IMR-90 (cell line): ENCODE measurements around the gene ACAD9. TPM values are rescaled to one million over a fixed set of nuclear protein-coding genes. Genes with fewer than 3 reads are reported as not detected.

Source experiments
- ATAC-seq: fragments of 200-7000 bp; cut with Tn5 transposase; 2 replicates; pipeline ENCODE4 v1.9.1; 2020; ENCODE audit warnings: low read depth, mild to moderate bottlenecking, moderate library complexity
- BruUV-seq: library from RNA; stranded (reverse); fragments of 400-500 nt; replicated peaks from 2 replicates; lab custom pipeline; 2021; lab: Mats Ljungman, UMichigan
- CTCF ChIA-PET: fragments of 300-600 bp; formaldehyde crosslinking; extraction: SDS; loops from one replicate; lab custom pipeline; 2021; ENCODE audit warnings: antibody characterized with exemption; lab: Yijun Ruan, JAX
- POLR2A ChIA-PET: fragments of 300-600 bp; sonication (Branson Sonifier 250); formaldehyde crosslinking; loops from one replicate; lab custom pipeline; 2022; ENCODE audit warnings: antibody characterized with exemption; ENCODE audit not compliant: unreplicated experiment; lab: Charles Lee
- DNase-seq: peaks from one replicate; pipeline ENCODE4 v3.0.0; 2013
- H2AFZ ChIP-seq: replicated peaks from 2 replicates; pipeline ENCODE3; 2013; ENCODE audit warnings: low read length, mild to moderate bottlenecking; ENCODE audit not compliant: poor library complexity
- H2AK5ac ChIP-seq: 2 replicates; pipeline ENCODE4 v1.6.1; 2013; ENCODE audit warnings: low read depth, low read length, inconsistent platforms
- H2AK9ac ChIP-seq: replicated peaks from 2 replicates; pipeline ENCODE3; 2013; ENCODE audit warnings: mild to moderate bottlenecking, low read depth, low read length, moderate library complexity; ENCODE audit not compliant: poor library complexity
- H2BK120ac ChIP-seq: 2 replicates; pipeline ENCODE4 v1.6.1; 2013; ENCODE audit warnings: low read depth, low read length, inconsistent platforms
- H2BK15ac ChIP-seq: 3 replicates; pipeline ENCODE4 v1.6.1; 2013; ENCODE audit warnings: low read depth, low read length, inconsistent platforms
- H2BK20ac ChIP-seq: 2 replicates; pipeline ENCODE4 v1.6.1; 2013; ENCODE audit warnings: low read depth, mild to moderate bottlenecking, inconsistent platforms, low read length, moderate library complexity
- H2BK5ac ChIP-seq: 2 replicates; pipeline ENCODE4 v1.6.1; 2013; ENCODE audit warnings: mild to moderate bottlenecking, low read depth, low read length, inconsistent platforms; ENCODE audit not compliant: poor library complexity, severe bottlenecking
- H3K14ac ChIP-seq: replicated peaks from 2 replicates; pipeline ENCODE4 v1.6.1; 2013; ENCODE audit warnings: low read depth, low read length, inconsistent platforms
- H3K18ac ChIP-seq: 2 replicates; pipeline ENCODE4 v1.6.1; 2013; ENCODE audit warnings: low read depth, low read length, control low read depth
- H3K23ac ChIP-seq: 2 replicates; pipeline ENCODE4 v1.6.1; 2013; ENCODE audit warnings: low read depth, low read length, inconsistent platforms
- H3K27ac ChIP-seq: 2 replicates; pipeline ENCODE4 v1.5.1; 2013; ENCODE audit warnings: mild to moderate bottlenecking, control low read depth, low read length; ENCODE audit not compliant: insufficient read depth
- H3K27me3 ChIP-seq: 2 replicates; pipeline ENCODE4 v1.6.1; 2013; ENCODE audit warnings: low read length; ENCODE audit not compliant: control insufficient read depth, insufficient read depth
- H3K36me3 ChIP-seq: 2 replicates; pipeline ENCODE4 v1.6.1; 2013; ENCODE audit warnings: low read length, mixed read lengths; ENCODE audit not compliant: control insufficient read depth, insufficient read depth
- H3K4ac ChIP-seq: 2 replicates; pipeline ENCODE4 v1.6.1; 2013; ENCODE audit warnings: low read depth, low read length, inconsistent platforms
- H3K4me1 ChIP-seq: 2 replicates; pipeline ENCODE4 v1.6.1; 2013; ENCODE audit warnings: low read length, mixed read lengths; ENCODE audit not compliant: control insufficient read depth, insufficient read depth
- H3K4me2 ChIP-seq: 2 replicates; pipeline ENCODE4 v1.6.1; 2013; ENCODE audit warnings: low read depth, mild to moderate bottlenecking, control low read depth, low read length, moderate library complexity
- H3K4me3 ChIP-seq: 2 replicates; pipeline ENCODE4 v1.5.1; 2013; ENCODE audit warnings: low read depth, mild to moderate bottlenecking, control low read depth, low read length, moderate library complexity; ENCODE audit not compliant: insufficient read depth
- H3K56ac ChIP-seq: 2 replicates; pipeline ENCODE4 v1.6.1; 2013; ENCODE audit warnings: low read length, inconsistent platforms; ENCODE audit not compliant: insufficient read depth; ENCODE audit errors: extremely low read depth
- H3K79me1 ChIP-seq, 2 experiments: 2 replicates each; pipeline ENCODE4 v1.6.1; 2013; ENCODE audit warnings: low read length in 2 of 2, inconsistent platforms in 1 of 2, low read depth in 1 of 2
- H3K9ac ChIP-seq: 2 replicates; pipeline ENCODE4 v1.6.1; 2013; ENCODE audit warnings: low read depth, low read length, control low read depth
- H3K9me1 ChIP-seq: 2 replicates; pipeline ENCODE4 v1.6.1; 2013; ENCODE audit warnings: low read length, inconsistent platforms; ENCODE audit not compliant: insufficient read depth
- H3K9me3 ChIP-seq: 2 replicates; pipeline ENCODE4 v1.6.1; 2013; ENCODE audit warnings: low read length; ENCODE audit not compliant: control insufficient read depth, insufficient read depth
- H4K20me1 ChIP-seq: 2 replicates; pipeline ENCODE4 v1.6.1; 2013; ENCODE audit warnings: low read length, inconsistent platforms; ENCODE audit not compliant: insufficient read depth
- H4K5ac ChIP-seq: 2 replicates; pipeline ENCODE4 v1.6.1; 2013; ENCODE audit warnings: mild to moderate bottlenecking, low read depth, low read length, control low read depth
- H4K8ac ChIP-seq, 2 experiments: 2 replicates each; pipeline ENCODE4 v1.6.1; 2013; ENCODE audit warnings: low read depth in 2 of 2, low read length in 2 of 2, control low read depth in 1 of 2, inconsistent platforms in 1 of 2
- H4K91ac ChIP-seq: 2 replicates; pipeline ENCODE4 v1.6.1; 2013; ENCODE audit warnings: low read depth, low read length, inconsistent platforms; ENCODE audit not compliant: insufficient read depth
- BHLHE40 ChIP-seq: fragments of 150-350 bp; IDR thresholded peaks from 2 replicates; pipeline ENCODE4 v1.6.1; 2016; ENCODE audit warnings: mild to moderate bottlenecking, low read depth, low read length
- CEBPB ChIP-seq: IDR thresholded peaks from 2 replicates; pipeline ENCODE4 v1.6.1; 2012; ENCODE audit warnings: low read depth, low read length, improper control_type of control experiment
- FOS ChIP-seq: fragments of 150-350 bp; IDR thresholded peaks from 2 replicates; pipeline ENCODE4 v1.6.1; 2016; ENCODE audit warnings: low read depth, low read length
- MAFK ChIP-seq: IDR thresholded peaks from 2 replicates; pipeline ENCODE4 v1.6.1; 2012; ENCODE audit warnings: low read depth, low read length, improper control_type of control experiment
- MAZ ChIP-seq: IDR thresholded peaks from 2 replicates; pipeline ENCODE4 v1.6.1; 2012; ENCODE audit warnings: low read depth, mild to moderate bottlenecking, low read length, improper control_type of control experiment, moderate library complexity, borderline replicate concordance
- POLR2A ChIP-seq: IDR thresholded peaks from 2 replicates; pipeline ENCODE4 v1.6.1; 2012; ENCODE audit warnings: mild to moderate bottlenecking, low read depth, low read length
- RAD21 ChIP-seq: IDR thresholded peaks from 2 replicates; pipeline ENCODE4 v1.6.1; 2012; ENCODE audit warnings: low read length, improper control_type of control experiment
- RCOR1 ChIP-seq: IDR thresholded peaks from 2 replicates; pipeline ENCODE4 v1.6.1; 2012; ENCODE audit warnings: mild to moderate bottlenecking, low read length, improper control_type of control experiment; ENCODE audit not compliant: insufficient replicate concordance
- WGBS, 2 experiments: methylation state at CpG; one replicate each; pipeline versions ENCODE4 v1.1.5 to v1.1.7; 2013; ENCODE audit warnings: missing lambda C conversion rate in 2 of 2; ENCODE audit not compliant: insufficient read length in 1 of 2; ENCODE audit errors: extremely low coverage in 2 of 2; 5-methylcytosine and 5-hydroxymethylcytosine counted together
- dilution Hi-C: fragments of 300-500 bp; cut with HindIII; formaldehyde crosslinking; loops from one replicate; pipeline ENCODE4 v1.14.3; 2018; ENCODE audit warnings: low sequenced_read_pairs; ENCODE audit not compliant: unreplicated experiment
- in situ Hi-C: fragments of 300-500 bp; cut with MboI; formaldehyde crosslinking; loops from 3 replicates; pipeline ENCODE4 v1.14.3; 2019; ENCODE audit warnings: low sequenced_read_pairs, inconsistent platforms, mixed read lengths
- intact Hi-C: fragments of 100-400 bp; cut with micrococcal nuclease; formaldehyde crosslinking; loops from 2 replicates; pipeline ENCODE4 v1.10.0; 2022
- polyA plus RNA-seq, 3 experiments: library from polyadenylated mRNA; depleted of rRNA; stranded (reverse); fragments of >200 nt; gene quantifications; 2 replicates each; pipeline ENCODE4 v1.2.3, GENCODE V29; 2012; ENCODE audit warnings: low replicate concordance in 1 of 3
- total RNA-seq: library from RNA; depleted of rRNA; stranded (reverse); fragments of >200 nt; gene quantifications from 2 replicates; pipeline ENCODE4 v1.2.3, GENCODE V29; 2012

The ACAD9 gene
- total and polyA plus RNA-seq, 2 of the 4 experiments (the other 2 are of a cell fraction) = 31.2 to 41.3 TPM

- no peak overlapping the region for H3K9ac ChIP-seq
- H4K5ac ChIP-seq = no peak overlapping the region
- ATAC-seq (no peak), DNase-seq (no peak)
- H3K56ac ChIP-seq = no peak overlapping the region
- WGBS, 2 experiments = 75% methylated on average over 3 of the region's 7 CpGs; no CpG with 5 or more reads in 1 of the 2 experiments
- no peak overlapping the region for H3K4me3 ChIP-seq
- H3K4me2 ChIP-seq = no peak overlapping the region
- H3K27ac ChIP-seq = no peak overlapping the region
- TF ChIP-seq POLR2A (no peak), RAD21 (no peak), CEBPB (no peak), MAFK (no peak), FOS (no peak), BHLHE40 (no peak), RCOR1 (no peak), MAZ (no peak)
- no peaks in the 10 kb centered on the region; the same call in 1 of the 2 replicates for H3K9me1 ChIP-seq
- no peak overlapping the region for H4K8ac ChIP-seq
- in situ Hi-C loops = no loop called here
- intact Hi-C loops = no loop called here
- peaks cover 82% of the 10 kb centered on the region for H3K36me3 ChIP-seq
- no peak overlapping the region for H2AK5ac ChIP-seq
- ChIA-PET CTCF (no interaction called here), POLR2A (no interaction called here)
- no peak overlapping the region for H3K14ac ChIP-seq
- H3K9me3 ChIP-seq = no peaks in the 10 kb centered on the region
- no peak overlapping the region for H2AK9ac ChIP-seq
- H2BK20ac ChIP-seq = no peak overlapping the region
- no peak overlapping the region for H3K23ac ChIP-seq
- H4K91ac ChIP-seq = no peak overlapping the region
- H4K20me1 ChIP-seq = no peaks in the 10 kb centered on the region
- dilution Hi-C loops = no loop called here
- no peak overlapping the region for H2BK120ac ChIP-seq
- H2BK5ac ChIP-seq = no peak overlapping the region
- H3K18ac ChIP-seq = no peak overlapping the region
- no peaks in the 10 kb centered on the region for H3K4me1 ChIP-seq
- no peaks in the 10 kb centered on the region; a peak in 1 of 4 replicates for H3K79me1 ChIP-seq
- no peak overlapping the region for H3K4ac ChIP-seq
- no TSS peak for BruUV-seq
- no peak overlapping the region for H2AFZ ChIP-seq
- no peak overlapping the region for H2BK15ac ChIP-seq
- no peaks in the 10 kb centered on the region for H3K27me3 ChIP-seq
Observed at GRCh38 chr3:128906804-128907525, 27.5 kb downstream of the ACAD9 start.
